Neural cell (in vitro differentiated cells): Measurements from ENCODE around the gene ATL2. TPM values are rescaled to one million over a fixed set of nuclear protein-coding genes. Genes with fewer than 3 reads are reported as not detected.

Experiments used
- H2AFZ ChIP-seq: fragments of 200-600, 300-800 bp; sonication (generic), shearing (Covaris generic); 2 replicates; pipeline ENCODE4 v1.6.0; 2014; ENCODE audit warnings: low read depth, mild to moderate bottlenecking, antibody characterized with exemption, low read length, moderate library complexity
- H3F3A ChIP-seq: fragments of 200-600 bp; shearing (Covaris generic); 2 replicates; pipeline ENCODE4 v1.6.1; 2016; ENCODE audit warnings: mild to moderate bottlenecking, moderate library complexity, mixed read lengths, antibody characterized with exemption, low read length; ENCODE audit not compliant: insufficient read depth, poor library complexity, severe bottlenecking
- H3K27ac ChIP-seq: fragments of 200-600, 300-800 bp; sonication (generic), shearing (Covaris generic); 2 replicates; pipeline ENCODE4 v1.5.1; 2014; ENCODE audit warnings: mild to moderate bottlenecking, low read length, moderate library complexity
- H3K27me3 ChIP-seq: fragments of 300-800, 200-600 bp; sonication (generic), shearing (Covaris generic); 2 replicates; pipeline ENCODE4 v1.6.0; 2014; ENCODE audit warnings: mild to moderate bottlenecking, low read depth, low read length, moderate library complexity; ENCODE audit not compliant: insufficient read depth
- H3K36me3 ChIP-seq: fragments of 300-800, 200-600 bp; sonication (generic), shearing (Covaris generic); 2 replicates; pipeline ENCODE4 v1.5.1; 2014; ENCODE audit warnings: mild to moderate bottlenecking, antibody characterized with exemption, low read length, moderate library complexity; ENCODE audit not compliant: insufficient read depth
- H3K4me2 ChIP-seq: fragments of 300-800, 200-600 bp; sonication (generic), shearing (Covaris generic); 2 replicates; pipeline ENCODE4 v1.6.0; 2014; ENCODE audit warnings: mild to moderate bottlenecking, low read length
- H3K4me3 ChIP-seq: fragments of 300-800, 200-600 bp; sonication (generic), shearing (Covaris generic); 2 replicates; pipeline ENCODE4 v1.5.1; 2014; ENCODE audit warnings: mild to moderate bottlenecking, low read length, moderate library complexity
- H3K79me2 ChIP-seq: fragments of 200-600 bp; shearing (Covaris generic); replicated peaks from 2 replicates; pipeline ENCODE4 v1.6.0; 2014; ENCODE audit warnings: mild to moderate bottlenecking, low read length, moderate library complexity; ENCODE audit not compliant: insufficient read depth
- H3K9ac ChIP-seq: fragments of 300-800, 200-600 bp; sonication (generic), shearing (Covaris generic); 2 replicates; pipeline ENCODE4 v1.6.1; 2016; ENCODE audit warnings: mild to moderate bottlenecking, low read length, mixed read lengths
- H3K9me2 ChIP-seq: fragments of 200-600 bp; shearing (Covaris generic); 2 replicates; pipeline ENCODE4 v1.6.1; 2016; ENCODE audit warnings: mild to moderate bottlenecking, low read length, mixed read lengths; ENCODE audit not compliant: insufficient read depth
- H3K9me3 ChIP-seq: fragments of 200-600, 300-800 bp; sonication (generic), shearing (Covaris generic); 2 replicates; pipeline ENCODE4 v1.6.1; 2016; ENCODE audit warnings: mild to moderate bottlenecking, mixed run types, low read length, moderate library complexity, mixed read lengths
- H4K20me1 ChIP-seq: fragments of 200-600 bp; shearing (Covaris generic); 2 replicates; pipeline ENCODE4 v1.6.1; 2016; ENCODE audit warnings: mild to moderate bottlenecking, mixed run types; ENCODE audit not compliant: insufficient read depth
- CTCF ChIP-seq: fragments of 450-650 bp; IDR thresholded peaks from 2 replicates; pipeline ENCODE4 v1.5.1; 2014; ENCODE audit warnings: antibody characterized with exemption, mild to moderate bottlenecking, moderate library complexity; ENCODE audit not compliant: poor library complexity, severe bottlenecking
- EP300 ChIP-seq: fragments of 450-650 bp; conservative IDR thresholded peaks from 2 replicates; pipeline ENCODE4 v1.6.1; 2014; ENCODE audit warnings: antibody characterized with exemption, mild to moderate bottlenecking, moderate library complexity; ENCODE audit not compliant: poor library complexity, severe bottlenecking
- EZH2 ChIP-seq: fragments of 200-600, 300-800 bp; shearing (Covaris generic), sonication (generic); IDR thresholded peaks from 2 replicates; pipeline ENCODE4 v1.6.1; 2014; ENCODE audit warnings: antibody characterized with exemption, low read length, borderline replicate concordance, mild to moderate bottlenecking; ENCODE audit not compliant: insufficient read depth, poor library complexity, severe bottlenecking
- MXI1 ChIP-seq: fragments of 450-650 bp; conservative IDR thresholded peaks from 2 replicates; pipeline ENCODE4 v1.6.1; 2014; ENCODE audit warnings: antibody characterized with exemption, mild to moderate bottlenecking; ENCODE audit not compliant: poor library complexity, severe bottlenecking
- POLR2AphosphoS5 ChIP-seq: IDR thresholded peaks from 2 replicates; pipeline ENCODE4 v1.6.1; 2012
- RAD21 ChIP-seq: fragments of 450-650 bp; conservative IDR thresholded peaks from 2 replicates; pipeline ENCODE4 v1.6.1; 2014; ENCODE audit warnings: antibody characterized with exemption, mild to moderate bottlenecking, moderate library complexity
- REST ChIP-seq: IDR thresholded peaks from 2 replicates; pipeline ENCODE4 v1.6.1; 2012; ENCODE audit warnings: borderline replicate concordance
- SMC3 ChIP-seq: fragments of 450-650 bp; conservative IDR thresholded peaks from 2 replicates; pipeline ENCODE4 v1.6.1; 2014; ENCODE audit warnings: antibody characterized with exemption, mild to moderate bottlenecking, moderate library complexity; ENCODE audit not compliant: poor library complexity
- TAF1 ChIP-seq: IDR thresholded peaks from 2 replicates; pipeline ENCODE4 v1.6.1; 2012; ENCODE audit warnings: low read depth
- polyA plus RNA-seq: library from polyadenylated mRNA; depleted of rRNA; stranded (reverse); fragments of >200 nt; gene quantifications from 2 replicates; pipeline ENCODE4 v1.2.3, GENCODE V29; 2014

Gene ATL2
- polyA plus RNA-seq, 1 donor from 2014 or later = 66.8 TPM

- no peaks in the 10 kb centered on the region for H3F3A ChIP-seq
- H3K36me3 ChIP-seq = no peaks in the 10 kb centered on the region
- H3K9me3 ChIP-seq = no peaks in the 10 kb centered on the region
- H3K27me3 ChIP-seq = no peaks in the 10 kb centered on the region
- no peak overlapping the region for H3K4me2 ChIP-seq
- no peak overlapping the region for H2AFZ ChIP-seq
- TF ChIP-seq POLR2AphosphoS5 = no peak
- no peak for TF ChIP-seq CTCF
- no peak for TF ChIP-seq EP300
- no peak for TF ChIP-seq TAF1
- no peak for TF ChIP-seq RAD21
- no peak for TF ChIP-seq EZH2
- TF ChIP-seq SMC3 = no peak
- no peak overlapping the region for H3K4me3 ChIP-seq
- H3K9me2 ChIP-seq = no peaks in the 10 kb centered on the region
- no peak overlapping the region for H3K27ac ChIP-seq
- no peaks in the 10 kb centered on the region for H3K79me2 ChIP-seq
- H3K9ac ChIP-seq = no peak overlapping the region
- H4K20me1 ChIP-seq = no peaks in the 10 kb centered on the region
Measured at GRCh38 chr2:38246105-38246504, 131.0 kb downstream of the ATL2 start.

- Histone ChIP-seq H3K9ac (no peak overlapping the region), H3F3A (no peaks in the 10 kb centered on the region), H3K4me3 (no peak overlapping the region), H4K20me1 (no peaks in the 10 kb centered on the region), H3K27ac (no peak overlapping the region), H3K79me2 (no peaks in the 10 kb centered on the region), H3K9me3 (no peaks in the 10 kb centered on the region), H3K27me3 (no peaks in the 10 kb centered on the region), H2AFZ (no peak overlapping the region), H3K36me3 (no peaks in the 10 kb centered on the region), H3K9me2 (no peaks in the 10 kb centered on the region), H3K4me2 (no peak overlapping the region)
- TF ChIP-seq POLR2AphosphoS5 = no peak
- no peak for TF ChIP-seq SMC3
- no peak for TF ChIP-seq MXI1
- TF ChIP-seq REST = no peak
Measured at GRCh38 chr2:38245114-38245641, 131.9 kb downstream of the ATL2 start.

GRCh38 chr2:38244301-38244700, 132.8 kb downstream of the ATL2 start:
- TF ChIP-seq TAF1 (no peak), EP300 (no peak), POLR2AphosphoS5 (no peak), SMC3 (no peak), MXI1 (no peak), EZH2 (no peak), REST (no peak), RAD21 (no peak), CTCF (no peak)
- H3F3A ChIP-seq = no peaks in the 10 kb centered on the region
- no peak overlapping the region for H3K9ac ChIP-seq
- no peaks in the 10 kb centered on the region for H3K36me3 ChIP-seq
- no peaks in the 10 kb centered on the region for H3K27me3 ChIP-seq
- H3K4me2 ChIP-seq = no peak overlapping the region
- H3K4me3 ChIP-seq = no peak overlapping the region
- H4K20me1 ChIP-seq = no peaks in the 10 kb centered on the region
- H3K9me2 ChIP-seq = no peaks in the 10 kb centered on the region
- H3K9me3 ChIP-seq = no peaks in the 10 kb centered on the region
- no peaks in the 10 kb centered on the region for H3K79me2 ChIP-seq
- no peak overlapping the region for H2AFZ ChIP-seq
- H3K27ac ChIP-seq = no peak overlapping the region
